Naive thymus-derived CD8-positive, alpha-beta T cell (primary cell): ENCODE measurements around the gene LRRTM4. TPM values are rescaled to one million over a fixed set of nuclear protein-coding genes. Genes with fewer than 3 reads are reported as not detected.
"Not testable (repeated sequence)": the region's sequence is repeated elsewhere in the genome, so short reads cannot be mapped to it uniquely, and the experiment has no call there.

Experiments used
- ATAC-seq, 2 donors: fragments of 150-1000 bp; cut with Tn5 transposase in 1 of 2; sonication (Bioruptor Pico), chemical (Tn5 transposase) in 1 of 2; 1 replicate in 1 of 2; 2 replicates in 1 of 2; pipeline ENCODE4 v1.10.0; 2021; ENCODE audit warnings: mild to moderate bottlenecking in 2 of 2, moderate library complexity in 2 of 2
- POLR2A ChIA-PET: fragments of 350-600 bp; sonication (Branson Sonifier 250); formaldehyde crosslinking; loops from one replicate; lab custom pipeline; 2021; ENCODE audit warnings: antibody characterized with exemption; lab: Charles Lee
- DNase-seq, 10 donors: peaks; one replicate each; pipeline versions ENCODE4 v3.0.0 to v3.0.0-alpha.2; 2020 to 2022
- H3K27ac Mint-ChIP-seq, 10 donors: one replicate each; pipeline ENCODE4 v1.8.0; 2020 to 2022; ENCODE audit warnings: mild to moderate bottlenecking in 10 of 10, mixed read lengths in 10 of 10, moderate library complexity in 4 of 10, inconsistent platforms in 1 of 10
- H3K27me3 Mint-ChIP-seq, 5 donors: one replicate each; pipeline ENCODE4 v1.8.0; 2021 to 2022; ENCODE audit warnings: mixed read lengths in 5 of 5
- H3K36me3 Mint-ChIP-seq, 3 donors: one replicate each; pipeline ENCODE4 v1.8.0; 2020 to 2022; ENCODE audit warnings: mixed read lengths in 3 of 3, mild to moderate bottlenecking in 2 of 3, inconsistent platforms in 1 of 3
- H3K4me1 Mint-ChIP-seq, 4 donors: one replicate each; pipeline ENCODE4 v1.8.0; 2021 to 2022; ENCODE audit warnings: mixed read lengths in 4 of 4
- H3K4me3 Mint-ChIP-seq, 10 donors: one replicate each; pipeline ENCODE4 v1.8.0; 2020 to 2022; ENCODE audit warnings: mild to moderate bottlenecking in 10 of 10, mixed read lengths in 10 of 10, moderate library complexity in 6 of 10, inconsistent platforms in 1 of 10
- H3K9me3 Mint-ChIP-seq, 9 donors: one replicate each; pipeline ENCODE4 v1.8.0; 2020 to 2022; ENCODE audit warnings: mixed read lengths in 9 of 9, mild to moderate bottlenecking in 3 of 9, inconsistent platforms in 1 of 9, moderate library complexity in 1 of 9
- polyA plus RNA-seq, 3 donors: library from polyadenylated mRNA; unstranded; fragments of 300-500 nt; fragmentation: Illumina TruSeq; gene quantifications; one replicate each; pipeline ENCODE4 v1.2.3, GENCODE V29; 2021
- total RNA-seq, 8 experiments: library from RNA in 2 of 8; stranded (reverse) in 2 of 8; gene quantifications; one replicate each; pipeline ENCODE4 v1.2.3 and lab custom pipeline; 2021 to 2026

LRRTM4 gene
- total and polyA plus RNA-seq, 5 experiments from 2014 or later = not detected

DNA sequence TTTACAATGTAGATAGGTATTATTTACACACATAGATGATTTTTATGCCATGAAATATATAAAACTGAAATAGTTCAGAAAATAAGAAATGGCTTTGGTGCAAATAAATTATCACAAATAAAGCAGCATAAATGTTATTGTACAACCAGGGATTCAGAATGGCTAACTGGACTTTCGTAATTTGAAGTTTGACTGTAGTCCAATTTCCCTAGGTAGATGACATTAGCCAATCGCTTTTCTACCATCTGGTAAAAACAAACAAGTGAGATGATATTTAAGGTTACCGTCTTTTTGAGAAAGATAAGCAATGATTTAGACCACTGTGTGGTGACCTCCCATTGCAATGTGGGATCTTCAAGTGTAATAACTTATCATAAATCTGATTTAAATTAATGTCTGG is 400.7 kb downstream of the LRRTM4 start:
- Mint-ChIP-seq H3K4me1 (no peaks in the 10 kb centered on the region), H3K4me3 (no peak overlapping the region), H3K27me3 (no peaks in the 10 kb centered on the region), H3K36me3 (no peaks in the 10 kb centered on the region), H3K27ac (no peak overlapping the region), H3K9me3 (peaks cover 1 to 25% (median 9%) of the 10 kb centered on the region in 9 donors)
- POLR2A ChIA-PET = no interaction called here
- DNase-seq = no peak
- ATAC-seq = no peak

- Mint-ChIP-seq H3K27me3 (no peaks in the 10 kb centered on the region), H3K9me3 (peaks cover 0 to 29% (median 11%) of the 10 kb centered on the region in 9 donors), H3K36me3 (no peaks in the 10 kb centered on the region), H3K27ac (no peak overlapping the region), H3K4me1 (no peaks in the 10 kb centered on the region), H3K4me3 (no peak overlapping the region)
- no peak for ATAC-seq
- POLR2A ChIA-PET = no interaction called here
- DNase-seq = no peak
Observed at GRCh38 chr2:77119333-77119732, 402.8 kb downstream of the LRRTM4 start.

DNA sequence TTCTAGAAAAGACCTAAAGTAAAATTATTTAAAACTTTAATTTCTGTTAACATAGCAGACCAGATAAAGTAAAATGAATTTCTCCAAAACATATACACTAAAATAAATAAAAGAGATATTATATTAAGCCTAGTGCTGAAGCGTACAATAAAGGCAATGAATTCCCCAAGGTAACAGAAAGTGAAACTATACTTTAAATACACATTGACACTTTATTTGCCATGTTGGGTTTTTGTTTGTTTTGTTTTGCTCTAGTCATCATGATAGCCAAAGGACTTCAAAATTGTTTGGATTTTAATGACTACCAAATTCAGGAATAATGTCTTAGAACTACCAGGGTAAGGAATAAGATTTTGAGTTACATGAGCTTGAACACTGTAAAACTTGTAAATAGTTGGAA is 413.3 kb downstream of the LRRTM4 start:
- H3K4me1 Mint-ChIP-seq = peaks cover 0 to 2% (median 0%) of the 10 kb centered on the region in 4 donors
- ATAC-seq = no peak
- H3K36me3 Mint-ChIP-seq = peaks cover 0 to 4% (median 0%) of the 10 kb centered on the region in 3 donors
- no peak overlapping the region for H3K4me3 Mint-ChIP-seq
- POLR2A ChIA-PET = no interaction called here
- peaks cover 2 to 24% (median 11%) of the 10 kb centered on the region in 9 donors for H3K9me3 Mint-ChIP-seq
- no peak overlapping the region for H3K27ac Mint-ChIP-seq
- no peaks in the 10 kb centered on the region for H3K27me3 Mint-ChIP-seq
- no peak for DNase-seq

- peaks cover 0 to 6% (median 0%) of the 10 kb centered on the region in 3 donors for H3K36me3 Mint-ChIP-seq
- DNase-seq (no peak), ATAC-seq (no peak)
- peaks cover 2 to 27% (median 11%) of the 10 kb centered on the region in 9 donors for H3K9me3 Mint-ChIP-seq
- POLR2A ChIA-PET = no interaction called here
- no peak overlapping the region for H3K27ac Mint-ChIP-seq
- H3K4me1 Mint-ChIP-seq = no peaks in the 10 kb centered on the region
- H3K27me3 Mint-ChIP-seq = no peaks in the 10 kb centered on the region
- no peak overlapping the region for H3K4me3 Mint-ChIP-seq
Observed at GRCh38 chr2:77105008-77105407, 417.2 kb downstream of the LRRTM4 start.

DNA sequence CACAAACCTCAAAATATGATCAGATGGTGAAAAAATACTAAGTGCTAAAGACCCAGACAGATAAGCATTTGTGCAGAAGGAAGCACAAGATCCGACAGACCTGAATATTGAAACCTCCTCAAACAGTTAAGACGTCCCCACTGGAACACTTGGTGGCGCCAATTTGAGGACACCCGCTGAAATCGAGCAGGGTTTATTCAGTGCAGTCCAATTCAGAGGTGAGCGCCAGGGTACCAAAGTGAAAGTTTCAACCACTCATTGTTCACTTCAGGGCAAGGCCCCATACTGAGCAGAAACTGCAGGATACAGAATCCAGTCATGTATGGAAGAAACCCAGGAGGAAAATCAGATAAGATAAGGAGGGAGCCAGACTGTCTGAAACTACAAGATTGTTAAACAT is 417.6 kb downstream of the LRRTM4 start:
- no peak overlapping the region for H3K4me3 Mint-ChIP-seq
- H3K27me3 Mint-ChIP-seq = no peaks in the 10 kb centered on the region
- POLR2A ChIA-PET = no interaction called here
- ATAC-seq (no peak), DNase-seq (no peak)
- H3K9me3 Mint-ChIP-seq = peaks cover 2 to 27% (median 11%) of the 10 kb centered on the region in 9 donors
- no peak overlapping the region for H3K27ac Mint-ChIP-seq
- H3K36me3 Mint-ChIP-seq = peaks cover 0 to 6% (median 0%) of the 10 kb centered on the region in 3 donors
- no peaks in the 10 kb centered on the region for H3K4me1 Mint-ChIP-seq

DNA sequence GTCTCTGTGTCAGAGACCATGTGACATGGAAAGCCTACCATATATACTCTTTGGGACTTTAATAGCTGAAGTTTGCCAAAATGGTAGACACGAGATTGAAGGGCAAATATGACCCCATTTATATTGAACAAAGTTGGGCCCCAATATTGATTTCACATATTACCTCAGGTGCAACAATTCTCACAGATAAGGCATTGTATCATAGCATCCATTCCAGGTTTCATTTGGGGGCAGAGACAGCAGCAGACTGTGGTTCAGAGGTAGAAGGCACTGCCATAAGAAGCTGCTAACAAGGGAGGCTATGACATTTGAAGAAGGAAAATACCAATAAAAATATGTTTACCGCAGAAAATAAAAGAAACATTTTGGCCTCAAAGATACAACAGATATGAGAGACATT is 419.2 kb downstream of the LRRTM4 start:
- Mint-ChIP-seq H3K4me1 (no peaks in the 10 kb centered on the region), H3K9me3 (peaks cover 2 to 24% (median 11%) of the 10 kb centered on the region in 9 donors), H3K27ac (no peak overlapping the region), H3K4me3 (no peak overlapping the region), H3K36me3 (peaks cover 0 to 6% (median 0%) of the 10 kb centered on the region in 3 donors), H3K27me3 (no peaks in the 10 kb centered on the region)
- POLR2A ChIA-PET = no interaction called here
- ATAC-seq = no peak
- DNase-seq = no peak

DNA sequence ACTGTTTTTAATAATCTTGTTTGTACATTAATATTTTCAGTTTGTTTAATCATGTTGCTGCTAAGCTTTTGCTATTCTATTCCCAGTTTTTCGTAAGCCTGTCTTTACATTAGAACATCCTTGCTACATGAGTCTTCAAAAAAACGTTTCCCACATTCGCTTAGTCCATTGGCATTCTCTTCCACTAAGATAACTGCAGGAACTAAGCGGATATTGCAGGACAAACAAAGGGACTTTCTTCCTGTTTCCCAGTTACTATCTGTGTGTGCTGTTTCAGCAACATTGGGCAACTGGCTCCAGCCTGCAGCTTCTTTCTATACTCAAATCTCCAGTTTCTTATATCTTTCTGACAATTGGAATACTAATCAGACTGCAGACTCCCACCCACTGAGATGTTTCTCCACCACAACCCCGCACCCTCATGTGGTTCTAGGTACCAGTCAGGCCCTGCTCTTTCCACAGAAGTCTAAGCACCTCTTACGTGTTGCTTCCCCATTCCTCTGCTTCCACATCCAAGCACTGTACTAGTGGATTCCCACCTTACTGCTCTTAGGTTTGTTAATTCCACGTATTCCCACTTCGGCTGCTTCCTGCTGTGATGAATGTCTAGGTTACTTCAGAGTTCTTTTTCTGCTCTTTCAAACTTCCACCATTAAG is 420.3 kb downstream of the LRRTM4 start:
- POLR2A ChIA-PET = no interaction called here
- no peak overlapping the region for H3K4me3 Mint-ChIP-seq

DNA sequence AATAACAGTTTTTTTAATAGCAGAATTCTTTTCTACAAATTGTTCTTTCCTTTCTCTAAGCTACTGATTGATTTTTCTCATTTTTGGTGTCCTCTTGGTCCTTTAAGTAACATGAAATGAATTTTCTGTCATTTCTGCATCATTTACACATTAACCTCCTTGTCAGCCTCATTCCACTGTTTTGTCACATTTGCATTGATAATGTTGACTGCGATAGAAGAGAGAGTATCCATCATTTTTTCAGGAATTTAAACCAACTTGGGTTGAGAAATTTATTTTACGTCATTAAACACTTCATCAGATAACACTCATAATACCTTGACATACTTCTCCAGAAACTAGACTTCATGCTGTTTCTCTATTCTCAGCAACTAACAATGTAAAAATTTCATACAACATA is 422.2 kb downstream of the LRRTM4 start:
- DNase-seq (no peak), ATAC-seq (no peak)
- POLR2A ChIA-PET = interaction anchor here (0.6 kb wide), 1 partner anchor 634 kb away, joined by 6 read pairs; no protein-coding TSS in a partner anchor
- H3K27ac Mint-ChIP-seq = no peak overlapping the region
- peaks cover 0 to 6% (median 0%) of the 10 kb centered on the region in 3 donors for H3K36me3 Mint-ChIP-seq
- H3K27me3 Mint-ChIP-seq = no peaks in the 10 kb centered on the region
- H3K4me1 Mint-ChIP-seq = no peaks in the 10 kb centered on the region
- no peak overlapping the region for H3K4me3 Mint-ChIP-seq
- peaks cover 2 to 21% (median 10%) of the 10 kb centered on the region in 9 donors for H3K9me3 Mint-ChIP-seq

More for the DNA sequence above, 420.3 kb downstream of the LRRTM4 start:
- DNase-seq (no peak), ATAC-seq (no peak)
- Mint-ChIP-seq H3K9me3 (peaks cover 2 to 23% (median 11%) of the 10 kb centered on the region in 9 donors), H3K4me1 (no peaks in the 10 kb centered on the region), H3K27ac (no peak overlapping the region), H3K27me3 (no peaks in the 10 kb centered on the region), H3K36me3 (peaks cover 0 to 6% (median 0%) of the 10 kb centered on the region in 3 donors)

DNA sequence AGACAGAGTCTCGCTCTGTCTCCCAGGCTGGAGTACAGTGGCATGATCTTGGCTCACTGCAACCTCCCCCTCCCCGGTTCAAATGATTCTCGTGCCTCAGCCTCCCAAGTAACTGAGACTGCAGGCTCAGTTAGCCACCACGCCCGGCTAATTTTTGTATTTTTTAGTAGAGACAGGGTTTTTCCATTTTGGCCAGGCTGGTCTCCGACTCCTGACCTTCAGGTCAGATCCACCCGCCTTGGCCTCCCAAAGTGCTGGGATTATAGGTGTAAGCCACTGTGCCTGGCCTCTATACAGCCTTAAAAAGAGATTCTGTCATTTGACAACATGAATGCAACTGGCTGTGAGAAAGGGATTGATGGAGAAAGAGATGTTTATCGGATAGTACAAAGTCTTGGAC is 426.7 kb downstream of the LRRTM4 start:
- H3K27me3 Mint-ChIP-seq, H3K36me3 Mint-ChIP-seq, ATAC-seq, DNase-seq, POLR2A ChIA-PET, H3K4me1 Mint-ChIP-seq, H3K4me3 Mint-ChIP-seq, H3K27ac Mint-ChIP-seq: not testable (repeated sequence)
- peaks cover 0 to 30% (median 6%) of the 10 kb centered on the region in 9 donors for H3K9me3 Mint-ChIP-seq

DNA sequence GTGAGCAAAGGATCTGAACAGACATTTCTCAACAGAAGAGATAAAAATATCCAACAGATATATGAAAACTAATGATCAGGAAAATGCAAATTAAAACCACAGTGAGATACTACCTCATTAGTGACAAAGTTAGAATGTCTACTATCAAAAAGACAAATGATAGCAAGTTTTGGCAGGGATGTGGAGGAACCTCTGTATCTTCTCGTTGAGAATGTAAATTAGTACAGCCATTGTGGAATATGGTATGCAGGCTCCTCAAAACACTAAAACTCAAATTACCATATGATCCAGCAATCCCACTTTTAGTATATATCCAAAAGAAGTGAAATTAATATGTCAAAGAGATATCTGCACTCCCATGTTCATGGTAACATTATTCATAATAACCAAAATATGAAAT is 427.1 kb downstream of the LRRTM4 start:
- POLR2A ChIA-PET = no interaction called here
- Mint-ChIP-seq H3K9me3 (peaks cover under 1 to 34% (median 8%) of the 10 kb centered on the region in 9 donors), H3K27ac (no peak overlapping the region), H3K4me3 (no peak overlapping the region), H3K4me1 (no peaks in the 10 kb centered on the region), H3K36me3 (peaks cover 0 to 8% (median 0%) of the 10 kb centered on the region in 3 donors), H3K27me3 (peaks cover 0 to 9% (median 2%) of the 10 kb centered on the region in 5 donors)
- ATAC-seq = no peak
- DNase-seq = no peak

- H3K4me1 Mint-ChIP-seq, DNase-seq, H3K4me3 Mint-ChIP-seq, ATAC-seq, H3K27ac Mint-ChIP-seq, POLR2A ChIA-PET: not testable (repeated sequence)
- peaks cover 3 to 48% (median 17%) of the 10 kb centered on the region in 9 donors for H3K9me3 Mint-ChIP-seq
- H3K36me3 Mint-ChIP-seq = peaks cover 0 to 12% (median 0%) of the 10 kb centered on the region in 3 donors
- peaks cover 2 to 24% (median 5%) of the 10 kb centered on the region in 5 donors for H3K27me3 Mint-ChIP-seq
Observed at GRCh38 chr2:77088424-77088823, 433.8 kb downstream of the LRRTM4 start.

GRCh38 chr2:77087987-77088414 is 434.2 kb downstream of the LRRTM4 start:
- Mint-ChIP-seq H3K9me3 (peaks cover 3 to 44% (median 17%) of the 10 kb centered on the region in 9 donors), H3K27ac (no peak overlapping the region), H3K27me3 (peaks cover 2 to 24% (median 5%) of the 10 kb centered on the region in 5 donors), H3K4me1 (peaks cover 0 to 4% (median 0%) of the 10 kb centered on the region in 4 donors), H3K4me3 (no peak overlapping the region), H3K36me3 (peaks cover 0 to 12% (median 0%) of the 10 kb centered on the region in 3 donors)
- DNase-seq (no peak), ATAC-seq (no peak)
- POLR2A ChIA-PET = no interaction called here

DNA sequence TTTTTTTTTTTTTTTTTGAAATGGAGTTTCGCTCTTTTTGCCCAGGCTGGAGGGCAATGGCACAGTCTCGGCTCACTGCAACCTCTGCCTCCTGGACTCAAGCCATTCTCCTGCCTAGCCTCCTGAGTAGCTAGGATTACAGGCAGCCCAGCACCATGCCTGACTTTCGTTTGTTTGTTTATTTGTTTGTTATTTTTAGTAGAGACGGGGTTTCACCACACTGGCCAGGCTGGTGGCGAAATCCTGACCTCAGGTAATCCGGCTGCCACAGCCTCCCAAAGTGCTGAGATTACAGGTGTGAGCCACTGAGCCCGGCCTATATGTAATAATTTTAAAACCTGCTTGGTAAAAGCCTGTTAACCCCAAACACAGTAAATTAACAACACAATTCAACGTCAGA is 435.7 kb downstream of the LRRTM4 start:
- POLR2A ChIA-PET = no interaction called here
- Mint-ChIP-seq H3K4me3 (no peak overlapping the region), H3K9me3 (peaks cover 3 to 34% (median 17%) of the 10 kb centered on the region in 9 donors), H3K27me3 (peaks cover 2 to 24% (median 5%) of the 10 kb centered on the region in 5 donors), H3K4me1 (peaks cover 0 to 4% (median 0%) of the 10 kb centered on the region in 4 donors), H3K36me3 (peaks cover 0 to 12% (median 0%) of the 10 kb centered on the region in 3 donors), H3K27ac (no peak overlapping the region)
- ATAC-seq = no peak
- no peak for DNase-seq
